GM21423 (cell line): ENCODE measurements around the gene ARHGAP35.
"Not testable (repeated sequence)": the region's sequence is repeated elsewhere in the genome, so short reads cannot be mapped to it uniquely, and the experiment has no call there.

ENCODE experiments used
- ATAC-seq: cut with Tn5 transposase; IDR thresholded peaks from one replicate; pipeline ENCODE4 v1.9.1; 2021; ENCODE audit warnings: mild to moderate bottlenecking, moderate library complexity; ENCODE audit not compliant: unreplicated experiment

Gene ARHGAP35

GRCh38 chr19:46860846-46861690, at the start of gene ARHGAP35:
Gene ARHGAP35 (plus strand): TSS chr19:46860997. CDS start chr19:46918676, 57,679 bp downstream.
- peak; percentile 0 for ATAC-seq

- ATAC-seq: no peak
These were observed 47.6 kb upstream of the ARHGAP35 start for GRCh38 chr19:46812977-46813838.

- no peak for ATAC-seq
These were observed 46.9 kb upstream of the ARHGAP35 start for GRCh38 chr19:46813839-46814358.

DNA sequence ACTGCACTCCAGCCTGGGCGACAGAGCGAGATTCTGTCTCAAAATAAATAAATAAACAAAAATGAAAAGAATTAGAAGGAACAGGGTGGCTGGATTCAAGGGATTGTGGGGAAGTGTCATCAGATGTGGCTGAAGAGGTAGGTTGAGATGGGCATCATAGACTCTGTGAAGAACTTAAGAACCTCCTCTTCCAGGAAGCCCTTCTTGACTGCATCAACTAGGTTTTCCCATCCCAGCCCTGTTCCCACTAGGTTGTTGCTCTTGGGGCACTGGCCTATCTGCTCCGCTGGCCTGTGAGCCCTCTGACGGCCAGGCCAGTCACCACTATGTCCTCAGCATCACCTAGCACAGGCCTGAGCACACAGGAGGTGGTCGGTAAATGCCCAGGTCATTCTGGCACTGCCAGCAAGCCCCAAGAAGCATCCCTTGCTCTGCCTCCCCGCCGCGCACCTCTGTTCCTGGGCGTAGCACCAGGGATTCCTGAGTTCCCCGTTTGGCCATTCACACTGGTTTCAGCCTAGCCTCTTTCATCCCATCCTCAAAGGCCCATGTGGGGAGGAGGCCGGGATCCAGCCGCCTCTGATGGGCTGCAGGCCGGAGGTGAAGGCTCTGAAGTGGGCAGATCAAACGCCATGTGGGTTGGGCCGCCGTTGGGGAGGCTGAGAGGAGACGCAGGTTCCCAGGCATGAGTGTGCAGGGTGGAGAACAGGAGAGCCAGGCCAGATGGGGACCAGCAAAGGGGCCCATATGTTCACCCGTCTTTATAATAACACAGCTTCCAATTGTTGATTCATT, 44.8 kb upstream of the ARHGAP35 start:
- no peak for ATAC-seq

- no peak for ATAC-seq
These were observed 42.0 kb upstream of the ARHGAP35 start for GRCh38 chr19:46818812-46819211.

DNA sequence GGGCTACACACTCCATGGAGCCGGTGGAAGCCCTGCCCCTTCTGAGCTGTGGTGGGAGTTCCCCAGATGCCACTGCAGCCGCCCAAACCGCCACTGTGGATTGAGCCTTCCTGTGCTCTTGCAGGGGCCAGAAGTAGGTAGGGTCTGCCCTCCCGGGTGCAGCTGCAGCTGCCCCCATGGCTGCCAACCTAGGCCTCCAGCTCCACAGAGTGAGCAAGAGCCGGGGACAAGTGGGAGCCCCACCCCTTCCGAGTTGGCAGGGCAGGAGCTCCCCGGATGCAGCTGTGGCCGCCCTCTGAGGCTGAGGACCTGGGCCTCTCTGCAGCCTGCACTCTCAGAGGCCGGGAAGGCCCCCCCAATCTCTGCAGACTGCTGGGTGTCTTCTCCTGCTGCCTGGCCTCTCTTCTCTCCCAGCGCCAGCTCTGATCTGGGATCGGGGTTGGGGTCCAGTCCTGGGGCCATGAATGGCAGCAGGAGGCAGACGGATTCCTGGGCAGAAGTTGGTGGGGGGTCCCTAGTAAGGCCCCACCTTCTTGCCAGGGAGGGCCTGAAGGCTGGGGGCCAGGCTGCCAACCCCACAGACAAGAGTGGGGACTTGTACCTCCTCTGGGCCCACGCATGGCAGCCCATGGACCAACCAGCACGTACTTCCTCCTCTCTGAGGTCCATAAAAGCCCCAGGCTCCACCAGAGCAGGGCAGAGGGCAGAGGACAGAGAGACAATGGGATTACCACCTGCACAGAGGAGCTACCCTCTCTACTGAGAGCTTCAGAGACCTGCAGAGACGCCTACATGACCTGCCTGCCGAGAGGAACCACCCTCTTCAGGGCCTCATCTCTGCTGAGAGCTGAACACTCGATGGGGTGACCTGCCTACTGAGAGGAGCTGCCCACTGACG, 39.0 kb upstream of the ARHGAP35 start:
- ATAC-seq: no peak

DNA sequence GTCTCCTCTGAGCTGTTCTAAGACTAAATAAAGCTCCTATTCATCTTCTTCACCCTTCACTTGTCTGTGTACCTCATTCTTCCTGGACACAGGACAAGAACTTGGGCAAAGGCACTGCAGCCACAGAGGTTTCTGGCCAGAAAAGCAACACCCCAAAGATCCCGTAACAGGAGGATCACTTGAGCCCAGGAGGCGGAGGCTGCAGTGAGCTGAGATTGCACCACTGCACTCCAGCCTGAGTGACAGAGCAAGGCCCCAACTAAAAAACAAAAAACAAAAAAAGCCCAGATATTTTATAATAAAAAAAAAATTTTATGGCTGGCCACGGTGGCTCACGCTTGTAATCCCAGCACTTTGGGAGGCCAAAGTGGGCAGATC, 38.4 kb upstream of the ARHGAP35 start:
- ATAC-seq: not testable (repeated sequence)

GRCh38 chr19:46823049-46823448, 37.7 kb upstream of the ARHGAP35 start:
- ATAC-seq: no peak

- no peak for ATAC-seq
These were observed 35.7 kb upstream of the ARHGAP35 start for GRCh38 chr19:46824890-46825730.

DNA sequence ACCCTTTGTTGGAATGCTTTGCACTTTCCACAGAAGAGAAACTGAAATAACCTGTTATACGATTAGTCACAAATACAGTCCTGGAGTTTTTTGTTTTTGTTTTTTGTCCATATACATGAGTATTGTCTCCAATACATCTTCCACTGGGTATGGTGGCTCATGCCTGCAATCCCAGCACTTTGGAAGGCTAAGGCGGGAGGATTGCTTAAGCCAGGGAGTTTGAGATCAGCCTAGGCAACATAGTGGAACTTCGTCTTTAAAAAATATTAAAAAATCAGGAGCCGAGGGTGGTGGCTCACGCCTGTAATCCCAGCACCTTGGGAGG, 35.1 kb upstream of the ARHGAP35 start:
- no peak for ATAC-seq

DNA sequence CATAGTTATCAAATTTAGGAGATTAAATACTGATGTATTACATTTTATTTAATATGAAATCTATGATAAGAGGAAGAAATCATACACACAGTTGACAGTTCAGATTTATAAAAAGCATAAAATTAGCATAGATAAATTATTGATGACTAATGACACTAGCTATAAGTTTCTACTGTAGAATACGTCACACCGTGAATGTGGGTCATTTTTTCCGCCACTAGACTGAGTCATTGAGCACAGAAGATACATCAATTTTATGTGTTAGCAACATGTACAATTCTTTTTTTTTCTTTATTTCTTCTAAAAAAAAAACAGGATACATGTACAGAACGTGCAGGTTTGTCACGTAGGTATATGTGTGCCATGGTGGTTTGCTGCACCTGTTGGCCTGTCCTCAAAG, 32.3 kb upstream of the ARHGAP35 start:
- ATAC-seq: no peak

DNA sequence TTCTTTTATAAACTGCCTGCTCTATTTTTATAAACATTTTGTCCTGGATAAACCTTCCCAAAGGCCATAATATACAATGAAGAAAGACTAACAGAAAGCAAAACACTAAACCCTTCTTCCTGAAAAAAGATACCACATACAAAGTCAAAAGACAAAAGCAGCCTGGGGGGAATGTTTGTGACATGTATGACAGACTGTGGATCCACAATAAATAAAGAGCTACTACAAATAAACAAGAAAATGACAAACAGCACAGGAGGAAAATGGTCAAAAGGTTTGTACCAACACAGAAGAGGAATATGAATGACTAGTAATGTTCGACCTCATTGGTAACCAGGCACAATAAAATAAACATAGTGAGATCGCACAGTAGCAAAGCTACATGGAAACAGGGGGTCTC, 29.9 kb upstream of the ARHGAP35 start:
- no peak for ATAC-seq

GRCh38 chr19:46834121-46834520, 26.7 kb upstream of the ARHGAP35 start:
- ATAC-seq: no peak

- ATAC-seq: no peak
These were observed 25.8 kb upstream of the ARHGAP35 start for GRCh38 chr19:46834984-46835383.

- no peak for ATAC-seq
These were observed 22.6 kb upstream of the ARHGAP35 start for GRCh38 chr19:46838160-46838559.

GRCh38 chr19:46839752-46840497, 20.9 kb upstream of the ARHGAP35 start:
- ATAC-seq: no peak

DNA sequence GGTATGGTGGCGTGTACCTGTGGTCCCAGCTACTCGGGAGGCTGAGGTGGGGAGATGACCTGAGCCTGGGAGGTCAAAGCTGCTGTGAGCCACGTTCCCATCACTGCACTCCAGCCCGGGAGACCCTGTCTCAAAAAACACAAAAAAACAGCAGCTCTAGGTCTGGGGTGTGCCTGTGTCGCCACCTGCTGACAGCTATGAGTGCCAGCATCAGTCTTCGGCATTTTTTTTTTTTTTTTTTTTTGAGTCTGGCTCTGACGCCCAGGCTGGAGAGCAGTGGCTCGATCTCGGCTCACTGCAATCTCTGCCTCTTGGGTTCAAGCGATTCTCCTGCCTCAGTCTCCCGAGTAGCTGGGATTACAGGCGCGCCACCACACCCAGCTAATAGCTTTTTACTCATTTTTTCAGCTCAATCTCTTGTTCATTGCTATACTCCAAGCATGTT, 20.3 kb upstream of the ARHGAP35 start:
- ATAC-seq: no peak

GRCh38 chr19:46841458-46842083, 19.2 kb upstream of the ARHGAP35 start:
- no peak for ATAC-seq
